Adrenal gland (tissue), 12 donors: Measurements from ENCODE around the gene KRTAP4-2. TPM values are rescaled to one million over a fixed set of nuclear protein-coding genes. Genes with fewer than 3 reads are reported as not detected.
"Not testable (repeated sequence)": the region's sequence is repeated elsewhere in the genome, so short reads cannot be mapped to it uniquely, and the experiment has no call there.

Source experiments
- DNase-seq, 7 donors: peaks; one replicate each; pipeline ENCODE4 v3.0.0-alpha.2; 2019 to 2020
- H3K27ac ChIP-seq, 5 donors: fragments of 200-600 bp; sonication (generic) in 4 of 5; 1 replicate in 3 of 5; 2 replicates in 2 of 5; pipeline versions ENCODE4 v1.5.1 to v1.8.0; 2016 to 2020; ENCODE audit warnings: mild to moderate bottlenecking in 1 of 5
- H3K27me3 ChIP-seq: fragments of 200-600 bp; 2 replicates; pipeline ENCODE4 v1.8.0; 2021
- H3K36me3 ChIP-seq, 2 donors: fragments of 200-600 bp; replicated peaks in 1 of 2; 1 replicate in 1 of 2; 2 replicates in 1 of 2; pipeline versions ENCODE4 v1.5.1 to v1.8.0; 2018 to 2022
- H3K4me1 ChIP-seq, 2 donors: fragments of 200-600 bp; replicated peaks in 1 of 2; 1 replicate in 1 of 2; 2 replicates in 1 of 2; pipeline versions ENCODE4 v1.5.1 to v1.8.0; 2018 to 2021
- H3K4me3 ChIP-seq, 4 donors: fragments of 200-600 bp; sonication (generic) in 3 of 4; one replicate each; pipeline ENCODE4 v1.5.1; 2016 to 2018
- H3K9me3 ChIP-seq, 3 donors: fragments of 200-600 bp; sonication (generic) in 1 of 3; replicated peaks in 1 of 3; 1 replicate in 2 of 3; 2 replicates in 1 of 3; pipeline versions ENCODE4 v1.5.1 to v1.8.0; 2016 to 2021
- CTCF ChIP-seq, 6 experiments: fragments of 450-650 bp in 4 of 6; fragments of 200-600 bp in 2 of 6; sonication (generic) in 1 of 6; IDR thresholded peaks; 1 replicate in 5 of 6; 2 replicates in 1 of 6; pipeline versions ENCODE4 v1.5.1 to v1.8.0; 2016 to 2021; ENCODE audit warnings: antibody characterized with exemption in 6 of 6, mild to moderate bottlenecking in 2 of 6, moderate library complexity in 1 of 6
- POLR2A ChIP-seq, 2 donors: fragments of 450-650 bp; IDR thresholded peaks; one replicate each; pipeline ENCODE4 v1.6.1; 2017; ENCODE audit warnings: antibody characterized with exemption in 2 of 2, mild to moderate bottlenecking in 2 of 2, moderate library complexity in 1 of 2
- WGBS, 4 donors: extraction: QIAGEN DNeasy Blood & Tissue Kit in 2 of 4; methylation state at CpG; one replicate each; pipeline versions ENCODE4 v1.1.5 to v1.1.7; 2013 to 2017; 5-methylcytosine and 5-hydroxymethylcytosine counted together
- intact Hi-C, 2 donors: fragments of 100-400 bp; cut with DNase I; formaldehyde crosslinking; loops; one replicate each; pipeline versions ENCODE4 v1.14.1 to v1.15.0; 2022 to 2023
- polyA plus RNA-seq, 3 donors: library from polyadenylated mRNA; stranded (reverse); fragments of 200-250 nt in 2 of 3; fragments of 350-450 nt in 1 of 3; fragmentation: Illumina TruSeq in 1 of 3; extraction: RNeasy Lipid Tissue Mini Kit (QIAGEN cat#74804) in 1 of 3; gene quantifications; one replicate each; pipeline ENCODE4 v1.2.3, GENCODE V29; 2013 to 2014
- total RNA-seq, 9 donors: library from RNA; depleted of rRNA in 4 of 9; stranded (reverse); fragments of >200 nt in 4 of 9; fragments of 120-200 nt in 1 of 9; fragmentation: NEBNext Ultra II Directional in 1 of 9; extraction: Animal tissue kit (Norgen Biotek cat#: 25700) in 1 of 9; gene quantifications; one replicate each; pipeline versions ENCODE4 v1.1.0 to v1.2.4, GENCODE V29; 2013 to 2023
- donor health status: healthy with polysubstance abuse.
- donor health status: Bipolar disorder and iron deficiency.
- donor health status: DM: yes; HTN: yes; CAD: no.
- donor health status: DM: no; HTN: no; CAD: no.
- donor health status: DM: no; HTN: no; CAD: no.
- donor health status: DM: yes; HTN: yes; CAD: no.

The KRTAP4-2 gene
- total and polyA plus RNA-seq, 12 donors: not detected

- WGBS, 4 donors: 19 to 35% (median 26%) methylated on average over 1 of the region's 1 CpG
- intact Hi-C loops: no loop called here
- no peaks in the 10 kb centered on the region for H3K4me1 ChIP-seq
- no peaks in the 10 kb centered on the region for H3K27me3 ChIP-seq
- H3K9me3 ChIP-seq: no peaks in the 10 kb centered on the region
- no peak overlapping the region for H3K4me3 ChIP-seq
- TF ChIP-seq POLR2A (IDR thresholded peaks at IDR 0.05) (no peak), CTCF (IDR thresholded peaks at IDR 0.05) (no peak)
- no peak overlapping the region for H3K27ac ChIP-seq
- H3K36me3 ChIP-seq: no peaks in the 10 kb centered on the region
- DNase-seq: no peak
Measured at GRCh38 chr17:41196068-41196467, 18.0 kb upstream of the KRTAP4-2 start.

GRCh38 chr17:41190328-41190727 lies 12.3 kb upstream of the KRTAP4-2 start:
- no peak for DNase-seq
- WGBS, 4 donors: 72 to 85% (median 84%) methylated on average over 2 to 3 of the region's 3 CpGs
- H3K27ac ChIP-seq: no peak overlapping the region
- H3K4me1 ChIP-seq: no peaks in the 10 kb centered on the region
- no peaks in the 10 kb centered on the region for H3K36me3 ChIP-seq
- H3K9me3 ChIP-seq: peaks cover 0 to 3% (median 0%) of the 10 kb centered on the region in 3 donors
- intact Hi-C loops: no loop called here
- H3K27me3 ChIP-seq: no peaks in the 10 kb centered on the region
- no peak overlapping the region for H3K4me3 ChIP-seq
- TF ChIP-seq CTCF (IDR thresholded peaks at IDR 0.05) (no peak), POLR2A (IDR thresholded peaks at IDR 0.05) (no peak)

- H3K27me3 ChIP-seq, intact Hi-C loops, H3K36me3 ChIP-seq, H3K4me1 ChIP-seq, H3K9me3 ChIP-seq, H3K27ac ChIP-seq, H3K4me3 ChIP-seq, DNase-seq: not testable (repeated sequence)
- 71 to 76% methylated on average over 1 of the region's 1 CpG; no CpG with 5 or more reads in 2 of the 4 donors for WGBS, 4 donors
Measured at GRCh38 chr17:41189837-41190318, 11.9 kb upstream of the KRTAP4-2 start, which contains the start of gene KRTAP9-1. Gene KRTAP9-1, plus strand, starts transcription at chr17:41189887. Its CDS starts 0 bp downstream, at chr17:41189887.

- no peak for DNase-seq
- 83 to 94% (median 91%) methylated on average over 2 of the region's 2 CpGs; no CpG with 5 or more reads in 1 of the 4 donors for WGBS, 4 donors
- Histone ChIP-seq H3K4me3 (no peak overlapping the region), H3K36me3 (no peaks in the 10 kb centered on the region), H3K4me1 (no peaks in the 10 kb centered on the region), H3K9me3 (peaks cover 0 to 8% (median 0%) of the 10 kb centered on the region in 3 donors), H3K27ac (no peak overlapping the region), H3K27me3 (no peaks in the 10 kb centered on the region)
- intact Hi-C loops: no loop called here
- no peak for TF ChIP-seq POLR2A (IDR thresholded peaks at IDR 0.05)
- TF ChIP-seq CTCF (IDR thresholded peaks at IDR 0.05): no peak
Measured at GRCh38 chr17:41186872-41187271, 8.9 kb upstream of the KRTAP4-2 start.

- no peak for DNase-seq
- intact Hi-C loops: no loop called here
- H3K4me3 ChIP-seq: no peak overlapping the region
- no peaks in the 10 kb centered on the region for H3K36me3 ChIP-seq
- 31 to 58% (median 37%) methylated on average over 1 of the region's 1 CpG for WGBS, 4 donors
- H3K27me3 ChIP-seq: no peaks in the 10 kb centered on the region
- peaks cover 0 to 8% (median 0%) of the 10 kb centered on the region in 3 donors for H3K9me3 ChIP-seq
- no peak overlapping the region for H3K27ac ChIP-seq
- TF ChIP-seq POLR2A (IDR thresholded peaks at IDR 0.05): no peak
- TF ChIP-seq CTCF (IDR thresholded peaks at IDR 0.05): no peak
- H3K4me1 ChIP-seq: no peaks in the 10 kb centered on the region
Measured at GRCh38 chr17:41185001-41185400, 7.0 kb upstream of the KRTAP4-2 start.
